Inflammatory macrophage treated with lipopolysaccharide for 4 hours (primary cell): ENCODE results near the gene TOPBP1.
"Not testable (repeated sequence)": the region's sequence is repeated elsewhere in the genome, so short reads cannot be mapped to it uniquely, and the experiment has no call there.

Experiments used
- DNase-seq: peaks from one replicate; pipeline ENCODE4 v3.0.0-alpha.2; 2020

Gene TOPBP1

DNA sequence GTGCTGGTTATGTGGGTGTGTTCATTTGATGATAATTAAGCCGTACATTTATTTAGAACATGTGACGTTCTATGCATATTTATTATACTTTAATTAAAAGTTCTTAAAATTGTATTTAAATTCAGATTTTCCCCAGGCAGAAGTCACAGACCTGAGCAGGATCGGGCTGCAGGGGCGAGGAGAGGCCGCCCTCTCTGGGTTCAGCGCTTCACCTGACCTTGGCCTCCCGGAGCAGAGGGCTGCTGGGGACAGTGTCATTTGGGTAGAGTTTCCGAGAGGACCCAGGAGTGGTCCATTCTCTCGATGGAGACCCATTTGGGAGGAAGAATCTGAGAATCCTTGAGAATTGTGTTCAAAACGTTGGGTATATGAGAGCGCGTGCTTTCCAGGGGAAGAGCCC, 12.0 kb upstream of the TOPBP1 start:
- no peak for DNase-seq

DNA sequence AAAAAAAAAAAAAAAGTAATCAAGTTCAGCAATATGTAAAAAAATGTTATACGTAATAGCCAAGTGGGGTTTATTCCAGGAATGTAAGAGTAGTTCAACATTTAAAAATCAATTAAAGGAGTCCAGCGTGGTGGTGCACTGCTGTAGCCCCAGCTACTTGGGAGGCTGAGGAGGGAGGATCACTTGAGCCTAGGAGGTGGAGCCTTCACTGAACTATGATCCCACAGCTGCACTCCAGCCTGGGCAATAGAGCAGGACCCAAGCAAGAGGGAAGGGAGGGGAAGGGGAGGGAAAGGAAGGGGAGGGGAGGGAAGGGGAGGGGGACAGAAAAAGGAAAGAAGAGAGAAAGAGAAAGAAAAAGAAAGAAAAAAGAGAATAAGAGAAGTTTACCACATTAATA, 10.7 kb upstream of the TOPBP1 start:
- DNase-seq = no peak

DNA sequence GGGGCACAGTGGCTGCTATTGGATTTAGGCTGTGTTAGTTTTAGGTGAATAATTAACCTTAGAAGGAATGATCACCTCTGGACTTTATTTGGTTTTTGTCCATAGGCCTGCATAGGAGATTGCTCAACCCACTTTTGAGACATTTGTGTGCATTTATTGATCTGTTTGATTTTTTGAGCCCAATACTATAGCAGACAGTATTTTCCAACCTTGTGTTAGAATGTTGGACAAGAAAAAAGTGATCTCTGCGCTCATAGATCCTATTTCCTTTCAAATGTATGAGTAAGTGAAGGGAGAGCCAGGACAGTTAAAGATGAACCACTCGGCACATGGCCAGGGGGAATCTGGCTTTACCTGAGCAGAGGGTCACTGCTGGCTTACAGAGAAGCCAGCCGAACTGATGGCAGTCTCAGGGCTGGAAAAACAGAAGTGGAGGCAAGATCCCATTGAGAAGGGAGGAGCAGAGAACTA, 8.8 kb upstream of the TOPBP1 start:
- DNase-seq = no peak

DNA sequence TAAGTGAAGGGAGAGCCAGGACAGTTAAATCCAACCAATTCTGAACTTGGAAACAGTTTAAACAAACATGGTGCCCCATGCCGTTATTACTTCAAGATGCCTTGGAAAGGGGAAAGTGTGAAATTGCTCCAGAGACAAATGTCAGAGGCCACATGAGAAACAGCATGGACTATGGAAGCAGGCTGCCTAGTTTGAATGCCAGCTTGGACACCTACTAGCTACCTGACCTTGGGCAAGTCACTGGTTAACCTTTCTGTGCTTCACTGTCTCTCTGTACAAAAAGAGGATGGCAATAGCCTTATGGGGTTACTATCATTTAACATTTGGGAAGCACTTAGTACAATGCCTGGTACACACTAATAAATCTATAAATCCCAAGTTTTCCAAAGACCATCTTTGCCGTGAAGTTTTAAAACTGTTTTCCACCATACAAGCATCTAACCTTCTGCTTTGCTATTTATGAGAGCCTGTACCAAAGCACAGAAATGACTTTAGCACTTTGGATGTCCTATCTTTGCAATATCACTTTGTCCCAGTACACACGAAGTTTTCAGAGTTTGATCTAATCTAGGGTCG, 8.3 kb upstream of the TOPBP1 start:
- DNase-seq = no peak

DNA sequence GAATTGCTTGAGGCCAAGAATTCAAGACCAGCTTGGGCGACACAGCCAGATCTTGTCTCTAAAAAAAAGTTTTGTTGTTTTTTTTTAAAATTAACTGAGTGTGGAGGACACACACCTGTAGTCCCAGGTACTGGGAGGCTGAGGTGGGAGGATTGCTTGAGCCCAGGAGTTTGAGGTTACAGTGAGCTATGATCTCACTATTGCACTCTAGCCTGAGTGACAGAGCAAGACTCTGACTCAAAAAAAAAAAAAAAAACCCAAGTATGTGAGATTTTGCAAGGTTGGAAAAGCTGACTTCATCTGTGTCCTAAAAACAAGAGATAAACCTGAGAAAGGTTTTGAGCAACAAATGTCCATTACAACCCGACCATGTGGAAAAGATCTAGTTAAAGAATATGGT, 5.4 kb upstream of the TOPBP1 start:
- no peak for DNase-seq

DNA sequence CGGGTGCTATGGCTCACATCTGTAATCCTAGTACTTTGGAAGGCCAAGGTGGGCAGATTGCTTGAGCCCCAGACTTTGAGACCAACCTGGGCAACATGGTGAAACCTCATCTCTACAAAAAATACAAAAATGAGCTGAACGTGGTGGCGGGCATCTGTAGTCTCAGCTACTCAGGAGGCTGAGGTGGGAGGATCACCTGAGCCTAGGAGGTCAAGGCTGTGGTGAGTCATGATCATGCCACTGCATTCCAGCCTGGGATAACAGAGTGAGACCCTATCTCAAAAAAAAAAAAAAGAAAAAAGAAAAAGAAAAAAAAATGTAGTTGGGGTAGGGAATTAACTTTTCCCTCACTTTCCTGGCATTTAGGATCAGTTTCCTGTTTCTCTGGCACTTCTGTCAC, 3.4 kb upstream of the TOPBP1 start:
- DNase-seq = not testable (repeated sequence)

DNA sequence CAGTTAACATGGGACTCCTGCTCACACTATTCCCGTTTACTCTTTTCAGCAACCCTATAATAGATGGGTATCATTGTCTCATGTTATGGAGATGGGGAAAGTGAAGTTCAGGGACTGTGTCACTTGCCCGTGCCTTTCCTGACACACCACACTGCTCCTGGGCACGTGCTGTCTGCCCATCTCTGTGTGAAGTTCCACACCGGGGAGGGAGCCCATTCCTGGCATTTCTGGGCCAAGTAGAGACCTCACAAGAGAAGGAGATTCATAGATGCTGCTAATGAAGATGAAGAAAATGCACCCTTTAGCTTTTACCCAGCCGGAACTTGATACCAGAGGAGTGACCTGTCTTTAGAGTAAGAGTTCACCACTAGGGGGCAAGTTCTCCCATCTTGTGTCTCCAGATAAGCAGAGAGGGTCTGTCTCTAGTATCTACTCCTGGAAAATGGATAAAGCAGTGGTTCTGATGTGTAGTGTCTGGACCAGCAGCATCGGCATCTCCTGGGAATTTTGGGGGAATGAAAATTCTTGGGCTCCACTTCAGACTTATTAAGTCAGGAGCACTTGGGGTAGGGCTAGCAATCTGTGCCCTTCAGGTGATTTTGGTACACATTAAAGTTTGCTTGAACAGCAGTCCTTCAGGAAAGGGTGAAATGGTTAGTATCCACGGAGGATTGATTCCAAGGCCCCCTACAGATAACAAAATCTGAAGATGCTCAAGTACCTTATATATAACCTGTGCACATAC, 2.0 kb upstream of the TOPBP1 start:
- peak; percentile 61 for DNase-seq

DNA sequence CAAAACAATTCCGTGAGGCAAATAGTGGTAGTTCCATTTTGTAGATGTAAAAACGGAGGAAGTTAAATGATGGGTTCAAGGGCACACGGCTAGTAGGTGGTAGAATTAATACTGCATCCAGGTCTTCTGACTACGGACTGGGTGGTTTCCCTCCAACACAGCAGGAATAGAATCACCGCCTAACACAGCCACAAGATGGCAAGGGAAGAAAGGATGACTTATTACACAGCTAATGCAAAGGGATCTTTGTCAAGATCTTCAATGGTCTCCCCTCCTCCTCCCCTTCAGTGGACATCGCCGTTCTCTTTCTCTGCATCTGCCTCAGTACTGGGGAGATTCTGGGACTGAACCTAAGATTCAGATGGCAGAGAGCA, 524 bp upstream of the TOPBP1 start:
- no peak for DNase-seq

DNA sequence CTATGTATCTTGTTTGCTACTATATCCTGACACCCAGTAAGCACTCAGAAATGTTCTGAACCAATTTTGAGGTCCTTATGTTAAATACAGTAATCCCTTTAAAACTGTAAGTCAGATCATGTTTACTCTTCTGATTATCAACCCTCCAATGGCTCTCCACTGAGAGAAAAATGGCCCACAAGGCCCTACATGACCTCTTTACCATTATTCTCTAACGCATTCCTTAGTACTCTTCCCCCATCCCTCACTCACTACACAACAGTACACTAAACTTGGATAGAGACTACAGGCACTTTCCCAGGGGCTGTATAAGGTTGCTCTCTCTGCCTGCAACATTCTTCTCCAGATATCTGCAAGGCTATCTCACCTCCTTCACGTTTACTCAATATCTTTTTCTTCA, 1.9 kb downstream of the TOPBP1 start:
- DNase-seq = no peak

DNA sequence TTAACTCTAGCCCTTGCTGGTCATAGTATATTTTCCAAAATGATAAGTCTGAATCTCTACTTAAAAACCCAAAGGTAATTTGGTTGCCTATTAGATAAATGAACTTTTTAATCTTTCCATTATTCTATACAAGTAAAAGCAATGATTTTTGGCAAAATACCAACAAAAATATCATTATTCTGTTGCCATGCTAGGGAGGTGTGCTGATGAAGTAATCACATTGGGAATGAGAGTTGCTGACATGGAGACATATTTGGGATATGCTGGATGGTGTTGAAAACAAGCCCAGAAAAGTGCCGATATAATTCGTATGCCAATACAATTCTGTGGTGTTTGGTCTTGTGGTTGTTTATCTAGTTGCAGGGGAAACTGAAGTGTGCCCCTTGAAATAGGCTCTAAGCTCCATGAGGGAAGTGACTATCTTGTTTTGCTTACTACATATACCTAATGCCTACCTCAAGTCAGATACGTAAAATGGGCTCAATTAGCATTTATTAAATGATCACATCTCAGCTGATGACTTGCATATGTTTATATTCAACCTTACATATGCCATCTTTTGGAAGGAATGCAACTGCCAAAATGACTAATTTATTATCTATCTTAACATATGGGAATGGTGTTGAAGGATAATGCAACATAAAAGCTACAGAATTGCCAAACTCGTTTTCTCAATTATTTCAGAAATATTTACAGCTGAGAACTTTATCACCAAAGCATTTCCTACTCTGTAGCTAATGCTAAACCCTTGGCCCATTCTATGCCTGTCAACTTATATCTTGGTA, 5.8 kb downstream of the TOPBP1 start:
- no peak for DNase-seq

DNA sequence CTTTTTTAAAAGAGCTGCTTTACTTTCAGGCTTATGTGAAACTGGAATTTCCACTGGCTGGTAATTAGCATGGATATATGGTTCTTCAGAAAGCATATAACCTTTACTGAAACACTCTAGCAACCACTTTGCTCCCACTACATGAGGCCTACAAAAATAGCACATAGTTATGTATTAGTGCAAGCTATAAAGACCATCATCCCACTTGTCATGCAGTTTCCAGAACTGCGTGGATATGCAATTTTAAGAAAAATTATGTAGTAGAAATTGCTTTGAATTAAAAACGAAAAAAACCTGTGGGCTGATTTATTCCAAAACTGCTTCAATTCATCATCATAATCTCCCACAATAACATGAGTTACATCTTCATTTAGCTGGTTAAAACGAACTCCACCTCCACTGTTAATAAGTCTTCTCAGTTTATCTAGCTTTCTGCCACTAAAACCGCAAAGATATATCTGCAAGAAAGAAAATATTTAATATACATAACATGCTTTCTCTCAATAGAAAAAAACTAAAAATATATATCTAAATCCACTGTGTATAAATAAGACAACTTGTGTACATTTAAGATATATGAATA, 12.2 kb downstream of the TOPBP1 start:
- DNase-seq = no peak

DNA sequence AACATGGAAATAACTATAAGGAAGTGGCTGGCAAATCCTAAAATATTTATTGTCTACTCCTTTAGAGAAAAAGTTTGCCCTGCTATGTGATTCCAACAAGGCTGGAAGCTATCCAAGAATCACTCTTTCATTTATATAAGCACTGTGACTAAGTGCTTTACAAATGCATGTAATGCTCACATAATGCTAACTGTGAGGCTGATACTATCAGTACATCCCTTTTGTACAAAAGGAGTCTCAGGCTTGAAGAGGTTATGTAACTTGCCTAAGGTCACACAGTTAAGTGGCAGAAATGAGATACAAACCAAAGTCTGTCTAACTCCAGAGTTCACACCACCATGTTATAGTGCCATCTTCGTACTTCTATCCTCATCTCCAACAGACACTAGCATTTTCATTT, 17.0 kb downstream of the TOPBP1 start:
- DNase-seq = no peak

DNA sequence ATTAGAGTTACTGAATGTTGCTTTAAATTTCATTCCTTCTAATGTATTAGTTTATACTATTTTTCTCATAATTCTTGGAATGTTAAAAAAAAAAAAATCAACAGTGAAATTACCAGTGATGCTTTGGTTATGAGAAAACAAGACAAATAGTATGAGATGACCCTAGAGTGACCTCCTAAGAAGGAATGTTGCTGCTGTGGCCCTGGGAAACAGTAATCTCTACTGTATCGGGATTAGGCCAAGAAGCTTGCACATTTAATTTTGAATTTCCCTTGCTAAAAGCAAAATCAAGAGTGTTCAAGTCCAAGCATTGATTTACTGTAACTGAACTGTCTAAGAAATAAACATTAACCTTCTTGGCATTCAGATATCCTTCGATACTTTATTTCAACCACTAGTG, 18.1 kb downstream of the TOPBP1 start:
- no peak for DNase-seq

DNA sequence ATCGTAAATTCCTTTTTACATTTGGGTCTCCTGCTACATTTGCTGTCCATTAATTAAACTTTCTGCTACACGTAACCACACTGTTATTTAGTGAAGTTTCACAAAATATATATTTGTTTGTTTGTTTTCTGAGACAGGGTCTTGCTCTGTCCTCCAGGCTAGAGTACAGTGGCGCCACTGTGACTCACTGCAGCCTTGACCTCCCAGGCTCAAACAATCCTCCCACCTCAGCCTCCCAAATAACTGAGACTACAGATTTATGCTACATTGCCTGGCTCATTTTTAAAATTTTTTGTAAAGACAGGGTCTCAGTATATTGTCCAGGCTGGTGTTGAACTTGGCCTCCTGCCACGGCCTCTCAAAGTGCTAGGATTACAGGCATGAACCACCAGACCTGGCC, 20.5 kb downstream of the TOPBP1 start:
- DNase-seq = no peak

DNA sequence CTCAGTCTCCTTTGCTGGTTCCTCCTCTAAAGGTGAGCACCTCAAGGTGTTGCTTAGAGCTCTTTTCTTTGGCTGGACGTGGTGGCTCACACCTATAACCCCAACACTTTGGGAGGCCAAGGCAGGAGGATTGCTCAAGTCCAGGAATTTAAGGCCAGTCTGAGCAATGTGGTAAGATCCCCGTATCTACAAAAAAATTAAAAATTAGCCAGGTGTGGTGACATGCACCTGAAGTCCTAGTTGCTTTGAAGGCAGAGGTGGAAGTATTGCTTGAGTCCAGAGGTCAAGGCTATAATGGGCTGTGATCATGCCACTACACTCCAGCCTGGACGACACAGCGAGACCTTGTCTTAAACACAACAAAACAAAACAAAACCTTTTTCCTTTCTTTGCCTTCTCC, 28.3 kb downstream of the TOPBP1 start:
- no peak for DNase-seq

DNA sequence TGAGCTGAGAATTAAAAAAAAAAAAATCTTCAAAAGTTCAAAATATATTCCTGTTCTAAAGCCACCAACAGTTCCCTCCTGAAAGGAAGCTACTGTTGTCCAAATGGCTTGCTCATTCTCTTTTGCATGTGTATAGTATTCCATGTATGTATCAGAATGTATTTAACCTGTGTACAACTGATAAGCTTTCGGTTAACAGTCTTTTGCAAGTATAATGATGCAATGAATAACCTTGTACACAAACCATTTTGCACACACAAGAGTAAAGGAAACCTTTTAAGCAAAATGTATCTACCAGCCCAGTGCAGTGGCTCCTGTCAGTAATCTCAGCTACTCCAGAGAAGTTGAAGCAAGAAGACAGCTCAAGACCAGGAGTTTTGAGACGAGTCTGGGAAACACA, 32.6 kb downstream of the TOPBP1 start:
- no peak for DNase-seq

DNA sequence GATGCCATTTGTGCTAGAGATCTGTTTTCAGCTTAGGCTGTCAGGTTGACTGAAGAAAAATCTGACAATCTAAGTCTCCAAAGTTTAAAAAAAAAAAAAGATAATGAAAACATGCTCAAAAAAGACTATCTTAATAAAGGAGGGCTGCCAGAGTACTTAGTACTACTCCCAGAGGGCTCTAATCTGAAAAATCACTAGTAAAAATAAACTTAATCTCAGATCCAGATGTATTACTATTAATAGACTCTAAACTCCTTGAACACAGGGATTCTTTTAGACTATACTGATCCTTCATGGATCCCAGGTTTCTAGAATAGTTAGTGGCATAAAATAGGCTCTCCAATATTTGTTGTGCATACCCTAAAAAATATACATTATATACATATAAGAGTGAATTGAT, 34.0 kb downstream of the TOPBP1 start:
- DNase-seq = no peak

DNA sequence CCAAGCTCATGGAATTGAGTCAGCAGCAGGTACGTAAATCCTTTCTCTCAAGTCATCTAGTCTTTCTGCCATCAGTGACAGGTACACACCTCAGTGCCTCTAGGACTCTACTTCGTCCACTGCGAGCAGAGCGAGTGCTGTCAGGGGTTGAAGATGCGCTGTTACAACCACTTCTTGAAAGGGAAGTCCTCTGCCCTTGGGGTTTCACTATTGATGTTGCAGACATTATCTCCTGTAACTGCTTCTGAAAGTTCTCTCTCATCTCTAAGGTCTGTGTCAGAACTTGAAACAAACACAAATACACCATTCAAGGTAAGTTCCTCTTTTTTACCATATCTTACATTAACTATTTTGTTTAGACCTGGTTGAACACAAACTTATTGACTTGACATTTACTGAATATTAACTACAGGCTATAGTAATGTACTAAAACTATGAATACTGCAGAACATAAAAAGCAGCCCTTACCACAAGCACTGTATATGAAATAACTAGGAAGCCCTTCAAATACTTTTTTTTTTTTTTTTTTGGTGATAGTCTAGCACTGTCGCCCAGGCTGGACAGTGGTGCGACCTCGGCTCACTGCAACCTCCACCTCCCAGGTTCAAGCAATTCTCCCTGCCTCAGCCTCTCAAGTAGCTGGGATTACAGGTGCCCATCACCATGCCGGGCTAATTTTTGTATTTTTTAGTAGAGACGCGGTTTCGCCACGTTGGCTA, 41.5 kb downstream of the TOPBP1 start:
- DNase-seq = no peak

DNA sequence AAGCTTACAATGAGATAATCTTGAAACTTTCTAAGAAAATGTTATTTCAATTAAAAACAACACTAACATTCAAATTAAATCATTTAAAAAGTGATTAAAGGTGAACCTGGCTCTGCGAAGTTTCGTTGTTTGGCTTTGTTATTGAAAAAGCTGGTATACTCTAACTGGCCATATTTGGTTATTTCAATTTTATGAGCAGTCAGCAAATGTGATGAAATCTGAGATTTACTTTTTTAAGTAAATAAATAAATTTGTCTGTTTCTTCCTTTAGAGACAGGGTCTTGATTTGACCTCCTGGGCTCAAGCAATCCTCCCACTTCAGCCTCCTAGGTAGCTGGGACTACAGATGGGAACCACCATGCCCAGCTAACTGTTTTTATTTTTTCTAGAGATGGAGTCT, 50.2 kb downstream of the TOPBP1 start:
- no peak for DNase-seq

DNA sequence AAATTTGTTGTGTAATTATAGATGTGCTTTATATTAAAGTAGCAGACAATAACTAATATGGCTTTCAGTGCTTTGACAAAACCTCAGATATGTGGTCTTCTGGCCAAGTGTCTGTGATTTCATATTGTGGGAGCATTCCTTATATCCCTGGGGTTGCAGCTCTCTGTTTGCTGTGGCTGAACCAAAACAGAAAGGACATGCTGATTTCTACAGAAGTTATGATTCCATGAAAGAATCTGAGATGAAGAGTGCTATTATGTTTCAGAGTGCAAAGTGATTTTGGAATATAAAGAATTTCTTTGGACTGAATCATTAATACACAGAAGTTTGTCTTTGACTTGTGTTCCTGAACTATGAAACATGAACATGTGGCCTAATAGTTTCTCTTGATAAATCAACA, 51.7 kb downstream of the TOPBP1 start:
- DNase-seq = no peak

DNA sequence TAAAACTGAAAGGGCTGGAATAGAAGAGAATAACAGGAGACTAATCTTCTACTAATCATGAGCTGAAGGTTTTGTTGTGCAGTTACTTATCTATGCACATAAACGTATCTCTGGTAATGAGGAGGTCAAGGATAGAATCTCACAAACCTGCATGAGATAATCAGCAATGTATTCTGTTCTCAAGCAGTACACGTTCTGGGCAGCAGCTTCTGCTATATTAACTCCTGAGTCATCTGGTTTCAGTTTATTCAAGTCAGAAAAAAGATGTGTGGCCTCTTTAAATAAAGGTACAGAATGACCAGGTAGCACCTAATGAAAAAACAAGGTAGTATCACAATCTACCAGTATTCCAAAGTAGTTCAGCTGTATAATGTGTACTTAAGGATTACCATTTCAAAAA, 53.4 kb downstream of the TOPBP1 start:
- DNase-seq = peak; percentile 15

DNA sequence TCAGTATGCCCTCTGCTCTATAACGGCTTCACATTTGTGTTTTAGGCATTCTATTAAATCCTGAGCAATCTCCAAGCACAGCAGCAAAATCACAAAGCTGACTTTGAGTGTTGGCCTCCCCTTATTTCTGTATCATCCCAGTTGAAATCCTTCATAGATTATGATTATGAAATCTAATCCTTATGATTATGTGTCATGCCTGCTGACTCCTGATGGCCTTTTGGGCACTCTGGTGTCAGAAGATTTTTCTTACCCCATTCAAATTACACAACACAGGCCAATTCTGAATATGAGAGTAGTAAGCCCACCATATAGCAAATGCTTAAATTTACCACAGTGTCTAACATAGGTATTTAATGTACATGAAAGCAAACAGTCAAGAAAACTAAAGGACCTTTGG, 53.9 kb downstream of the TOPBP1 start:
- DNase-seq = peak; percentile 68

DNA sequence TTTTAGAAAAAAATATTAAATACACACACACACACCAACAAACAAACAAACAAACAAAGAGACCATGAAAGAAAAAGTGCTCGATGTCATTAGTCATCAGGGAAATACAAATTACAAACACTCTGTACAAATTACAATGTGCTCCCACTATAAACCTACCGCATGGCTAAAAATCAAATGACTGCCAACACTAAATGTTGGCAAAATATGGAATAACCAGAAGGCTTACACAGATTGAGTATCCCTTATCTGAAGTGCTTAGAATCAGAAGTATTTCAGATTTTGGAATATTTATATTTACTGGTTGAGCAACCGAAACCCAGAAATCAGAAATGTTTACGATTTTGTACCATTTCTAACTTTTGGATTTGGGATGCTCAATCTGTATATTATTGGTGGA, 54.8 kb downstream of the TOPBP1 start:
- no peak for DNase-seq
